BJ (cell line): Measurements from ENCODE around the gene WDFY3. TPM values are rescaled to one million over a fixed set of nuclear protein-coding genes. Genes with fewer than 3 reads are reported as not detected.
"Not testable (repeated sequence)": the region's sequence is repeated elsewhere in the genome, so short reads cannot be mapped to it uniquely, and the experiment has no call there.

ENCODE experiments used
- CTCF ChIA-PET: fragments of 350-600 bp; formaldehyde crosslinking; extraction: SDS; loops from one replicate; lab custom pipeline; 2021; ENCODE audit warnings: antibody characterized with exemption, inconsistent platforms; lab: Yijun Ruan, JAX
- POLR2A ChIA-PET: fragments of 300-600 bp; sonication (Branson Sonifier 250); formaldehyde crosslinking; extraction: SDS; loops from one replicate; lab custom pipeline; 2021; ENCODE audit warnings: antibody characterized with exemption; lab: Charles Lee
- DNase-seq: peaks from one replicate; pipeline ENCODE4 v3.0.0-alpha.2; 2011; ENCODE audit warnings: low read depth
- H3K27me3 ChIP-seq: 2 replicates; pipeline ENCODE4 v1.6.0; 2011; ENCODE audit warnings: low read length; ENCODE audit not compliant: control insufficient read depth, insufficient read depth
- H3K36me3 ChIP-seq: 2 replicates; pipeline ENCODE4 v1.5.1; 2011; ENCODE audit warnings: low read length; ENCODE audit not compliant: control insufficient read depth, insufficient read depth
- H3K4me3 ChIP-seq: 2 replicates; pipeline ENCODE4 v1.5.1; 2011; ENCODE audit warnings: low read depth, mild to moderate bottlenecking, control low read depth, low read length
- CTCF ChIP-seq: IDR thresholded peaks from 2 replicates; pipeline ENCODE4 v1.5.1; 2011; ENCODE audit warnings: low read depth, mild to moderate bottlenecking, control low read depth, inconsistent platforms, low read length, moderate library complexity; ENCODE audit not compliant: insufficient read depth
- polyA plus RNA-seq: library from polyadenylated mRNA; depleted of rRNA; stranded (reverse); fragments of >200 nt; gene quantifications from 2 replicates; pipeline ENCODE4 v1.2.3, GENCODE V29; 2011

Gene WDFY3
- polyA plus RNA-seq, 1 experiment, result 28.8 TPM

GRCh38 chr4:84837751-84838150 is 128.7 kb downstream of the WDFY3 start:
- ChIA-PET CTCF (interaction anchor here (0.8 kb wide), 1 partner anchor 133 kb away, joined by 3 read pairs; no protein-coding TSS in a partner anchor), POLR2A (no interaction called here)
- Histone ChIP-seq H3K27me3 (no peaks in the 10 kb centered on the region), H3K36me3 (peaks cover 2% of the 10 kb centered on the region; the same call in 1 of the 2 replicates), H3K4me3 (no peak overlapping the region)
- TF ChIP-seq CTCF, result no peak
- DNase-seq, result no peak

- POLR2A ChIA-PET, CTCF ChIA-PET, H3K36me3 ChIP-seq, H3K4me3 ChIP-seq, DNase-seq, H3K27me3 ChIP-seq: not testable (repeated sequence)
These were observed 136.9 kb downstream of the WDFY3 start for GRCh38 chr4:84829633-84830032.

- Histone ChIP-seq H3K27me3 (no peaks in the 10 kb centered on the region), H3K4me3 (no peak overlapping the region), H3K36me3 (no peaks in the 10 kb centered on the region)
- TF ChIP-seq CTCF, result no peak
- ChIA-PET POLR2A (no interaction called here), CTCF (interaction anchor here (0.7 to 1.2 kb wide), 3 partner anchors 12 to 135 kb away, joined by 3 to 8 read pairs (median 3); no protein-coding TSS in a partner anchor)
- no peak for DNase-seq
These were observed 139.8 kb downstream of the WDFY3 start for GRCh38 chr4:84826681-84827080.

GRCh38 chr4:84825701-84826341 is 140.7 kb downstream of the WDFY3 start:
- Histone ChIP-seq H3K36me3 (no peaks in the 10 kb centered on the region), H3K4me3 (no peak overlapping the region), H3K27me3 (no peaks in the 10 kb centered on the region)
- no peak for TF ChIP-seq CTCF
- ChIA-PET CTCF (no interaction called here), POLR2A (no interaction called here)
- DNase-seq, result no peak

GRCh38 chr4:84821064-84821463 is 145.4 kb downstream of the WDFY3 start:
- DNase-seq, result no peak
- TF ChIP-seq CTCF, result no peak
- no peaks in the 10 kb centered on the region for H3K27me3 ChIP-seq
- no peaks in the 10 kb centered on the region for H3K36me3 ChIP-seq
- H3K4me3 ChIP-seq, result no peak overlapping the region
- ChIA-PET CTCF (no interaction called here), POLR2A (no interaction called here)
